ENCODE data around the gene MEI4.

The MEI4 gene, protein sequence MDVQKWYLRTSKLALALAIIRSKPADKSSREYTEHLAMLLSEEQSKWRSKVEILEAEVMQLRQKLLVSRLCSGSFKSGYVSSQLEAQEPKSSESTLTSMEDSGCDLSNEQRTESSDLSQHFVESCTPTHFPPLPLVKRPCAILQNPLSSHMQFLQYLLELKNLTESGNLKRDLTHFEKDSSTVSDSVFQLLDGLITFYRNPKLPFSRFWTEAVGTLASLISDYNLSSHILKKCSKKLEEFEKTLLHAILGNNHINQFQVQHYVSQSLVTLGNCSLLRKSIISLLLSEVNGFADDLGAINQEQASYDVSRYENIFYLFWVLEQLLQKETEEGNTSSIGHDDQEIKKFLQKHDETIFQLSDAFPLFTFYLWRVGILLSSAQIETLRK

DNA sequence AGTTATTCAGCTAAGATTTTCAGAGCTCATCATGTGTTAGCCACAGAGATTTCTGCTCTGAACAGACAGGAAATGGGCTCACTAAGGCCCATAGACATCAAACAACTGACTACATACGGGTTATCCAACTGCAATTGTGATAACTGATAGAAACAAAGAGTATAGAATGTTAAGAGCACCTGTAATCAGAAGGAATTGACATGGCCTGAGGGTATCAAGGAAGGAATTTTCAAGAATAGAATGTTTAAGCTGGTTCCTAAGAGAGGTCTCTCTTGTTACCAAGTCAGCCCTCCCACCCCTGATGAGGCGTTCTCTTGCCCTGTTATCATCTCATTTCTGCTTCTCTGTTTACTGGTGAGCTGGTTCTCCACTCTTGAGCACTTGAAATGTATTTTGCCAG lies at the start of gene MEI4:
TSS of gene MEI4 (plus strand) at position 301 of the 400 bp plus-strand sequence. CDS start 37,633 bp downstream, outside the sequence.
- no peak within 1 kb of the TSS for H3K27ac ChIP-seq (ENCODE audit: low read length)
- no peaks in the 10 kb centered on the region for H3K9me3 ChIP-seq (ENCODE audit: insufficient read depth, low read depth, low read length)
- no peak within 1 kb of the TSS for H3K4me3 ChIP-seq (ENCODE audit: low read length)
- H3K4me1 ChIP-seq (ENCODE audit: insufficient read depth, low read length) = no peaks in the 10 kb centered on the region
- no peaks in the 10 kb centered on the region for H3K36me3 ChIP-seq (ENCODE audit: insufficient read depth, low read depth, low read length)
- H3K9ac ChIP-seq (ENCODE audit: low read depth, low read length) = no peak within 1 kb of the TSS
- H3K27me3 ChIP-seq (ENCODE audit: insufficient read depth, low read length) = no peaks in the 10 kb centered on the region

DNA sequence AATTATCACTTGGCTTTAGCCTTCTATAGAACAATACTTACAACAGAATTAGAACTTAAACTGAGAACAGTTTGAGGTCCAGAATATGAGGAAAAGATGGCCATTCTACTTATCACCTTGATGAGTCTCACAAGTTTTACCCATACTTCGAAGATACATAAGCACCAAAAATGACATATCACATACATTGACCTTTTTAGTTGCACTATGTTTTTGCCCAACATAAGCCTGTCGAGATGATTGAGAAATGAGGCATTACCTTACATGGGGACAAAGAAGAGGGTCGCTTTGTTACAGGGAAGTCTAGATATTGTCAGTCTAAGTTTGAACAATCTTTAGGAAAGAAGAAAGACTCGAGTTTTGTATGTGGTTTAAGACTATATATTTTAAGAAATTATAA lies 48.4 kb upstream of the MEI4 start:
- no peaks in the 10 kb centered on the region for H3K9me3 ChIP-seq (ENCODE audit: insufficient read depth, low read depth, low read length)
- no peak overlapping the region for H3K9ac ChIP-seq (ENCODE audit: low read depth, low read length)
- H3K27ac ChIP-seq (ENCODE audit: low read length) = no peak overlapping the region
- no peaks in the 10 kb centered on the region for H3K4me1 ChIP-seq (ENCODE audit: insufficient read depth, low read length)
- no peaks in the 10 kb centered on the region for H3K36me3 ChIP-seq (ENCODE audit: insufficient read depth, low read depth, low read length)
- H3K27me3 ChIP-seq (ENCODE audit: insufficient read depth, low read length) = no peaks in the 10 kb centered on the region
- H3K4me3 ChIP-seq (ENCODE audit: low read length) = no peak overlapping the region

DNA sequence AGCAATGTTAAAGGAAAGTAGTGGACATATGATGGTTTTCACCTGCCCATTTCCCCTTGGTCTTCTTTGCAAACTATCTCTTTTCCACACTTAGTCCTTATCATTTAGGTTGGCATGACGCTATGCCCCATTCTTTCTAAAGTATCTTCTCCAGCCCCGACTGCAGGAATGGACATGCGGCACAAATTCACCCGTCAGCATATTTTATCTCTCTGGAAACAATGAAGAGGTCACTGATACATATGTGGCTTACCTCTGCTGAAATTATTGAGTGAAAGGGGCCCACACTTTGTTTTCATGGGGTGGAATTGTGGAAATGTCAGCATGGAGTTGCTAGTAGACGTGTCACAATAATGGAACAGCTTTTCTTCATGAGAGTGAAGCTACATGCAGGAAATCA lies 45.8 kb upstream of the MEI4 start:
- Histone ChIP-seq H3K27me3 (ENCODE audit: insufficient read depth, low read length) (no peaks in the 10 kb centered on the region), H3K9ac (ENCODE audit: low read depth, low read length) (no peak overlapping the region), H3K27ac (ENCODE audit: low read length) (no peak overlapping the region), H3K4me3 (ENCODE audit: low read length) (no peak overlapping the region), H3K36me3 (ENCODE audit: insufficient read depth, low read depth, low read length) (no peaks in the 10 kb centered on the region), H3K4me1 (ENCODE audit: insufficient read depth, low read length) (no peaks in the 10 kb centered on the region), H3K9me3 (ENCODE audit: insufficient read depth, low read depth, low read length) (no peaks in the 10 kb centered on the region)

DNA sequence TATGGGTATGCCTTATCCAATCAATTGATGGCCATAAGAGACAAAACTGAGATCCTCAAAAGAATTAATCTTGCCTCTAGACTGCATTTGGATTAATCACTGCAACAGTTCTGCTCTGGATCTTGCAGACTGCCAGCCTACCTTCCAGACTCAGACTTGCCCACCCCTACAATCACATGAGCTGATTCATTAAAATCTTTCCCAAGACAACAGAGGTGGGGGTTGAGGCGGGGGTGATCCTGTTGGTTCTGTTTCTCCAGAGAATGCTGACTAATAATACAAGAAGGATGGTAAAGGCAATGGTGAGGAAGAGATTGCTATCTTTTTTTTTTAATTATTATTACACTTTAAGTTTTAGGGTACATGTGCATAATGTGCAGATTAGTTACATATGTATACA lies 43.7 kb upstream of the MEI4 start:
- no peaks in the 10 kb centered on the region for H3K9me3 ChIP-seq (ENCODE audit: insufficient read depth, low read depth, low read length)
- no peak overlapping the region for H3K27ac ChIP-seq (ENCODE audit: low read length)
- H3K4me3 ChIP-seq (ENCODE audit: low read length) = no peak overlapping the region

DNA sequence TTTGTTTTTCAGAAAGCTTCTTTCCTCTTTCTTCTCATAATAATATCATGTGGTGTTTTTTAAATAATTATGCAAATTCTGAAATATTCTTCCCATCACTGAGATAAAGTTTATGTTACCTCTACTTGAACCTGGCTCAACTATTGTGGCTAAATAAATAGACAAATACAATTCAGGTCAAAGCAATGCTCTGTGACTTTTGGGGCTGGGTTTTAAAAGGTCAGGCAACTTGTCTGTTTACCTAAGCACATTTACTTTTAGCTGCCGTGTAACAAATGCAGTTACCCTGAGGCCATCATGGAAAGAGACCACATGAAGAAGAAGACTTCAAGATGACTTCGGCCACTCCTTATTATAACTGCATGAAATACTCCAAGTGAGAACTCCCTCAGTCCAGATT lies 33.7 kb upstream of the MEI4 start:
- no peak overlapping the region for H3K4me3 ChIP-seq (ENCODE audit: low read length)
- no peaks in the 10 kb centered on the region for H3K9me3 ChIP-seq (ENCODE audit: insufficient read depth, low read depth, low read length)
- no peaks in the 10 kb centered on the region for H3K36me3 ChIP-seq (ENCODE audit: insufficient read depth, low read depth, low read length)
- H3K9ac ChIP-seq (ENCODE audit: low read depth, low read length) = no peak overlapping the region
- no peak overlapping the region for H3K27ac ChIP-seq (ENCODE audit: low read length)
- H3K27me3 ChIP-seq (ENCODE audit: insufficient read depth, low read length) = no peaks in the 10 kb centered on the region
- 0 out of 2 replicates have a peak, but pooled peaks cover 4% of the 10 kb centered on the region for H3K4me1 ChIP-seq (ENCODE audit: insufficient read depth, low read length)

More for the DNA sequence above, 43.7 kb upstream of the MEI4 start:
- Histone ChIP-seq H3K4me1 (ENCODE audit: insufficient read depth, low read length) (no peaks in the 10 kb centered on the region), H3K27me3 (ENCODE audit: insufficient read depth, low read length) (no peaks in the 10 kb centered on the region), H3K9ac (ENCODE audit: low read depth, low read length) (no peak overlapping the region), H3K36me3 (ENCODE audit: insufficient read depth, low read depth, low read length) (no peaks in the 10 kb centered on the region)

DNA sequence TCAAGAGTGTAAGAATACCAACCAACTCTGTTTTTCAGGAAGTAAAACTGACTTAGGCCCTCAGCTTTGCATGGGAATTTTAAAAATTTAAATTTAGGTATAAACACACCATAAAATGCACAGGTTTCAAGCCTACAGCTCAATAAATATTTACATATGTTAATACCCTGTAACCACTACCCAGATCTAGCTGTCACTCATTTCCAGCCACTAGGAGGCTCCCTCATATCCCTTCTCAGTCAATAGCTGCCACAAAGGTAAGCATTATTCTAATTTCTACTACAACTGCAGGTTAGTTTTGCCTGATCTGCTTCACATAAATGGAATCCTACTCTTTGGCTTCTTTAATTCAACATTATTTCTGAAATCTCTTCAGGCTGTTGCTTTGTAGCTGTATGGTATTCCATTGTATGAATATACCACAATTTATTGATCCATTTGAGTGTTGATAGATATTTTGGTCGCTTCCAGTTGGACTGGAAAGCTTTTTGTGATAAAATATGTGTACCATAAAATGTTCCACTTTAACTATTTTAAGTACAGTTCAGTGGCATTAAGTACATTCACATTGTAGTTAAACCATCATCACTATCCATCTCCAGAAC lies 32.5 kb upstream of the MEI4 start:
- Histone ChIP-seq H3K27me3 (ENCODE audit: insufficient read depth, low read length) (no peaks in the 10 kb centered on the region), H3K9ac (ENCODE audit: low read depth, low read length) (no peak overlapping the region), H3K4me1 (ENCODE audit: insufficient read depth, low read length) (0 out of 2 replicates have a peak, but pooled peaks cover 4% of the 10 kb centered on the region), H3K9me3 (ENCODE audit: insufficient read depth, low read depth, low read length) (no peaks in the 10 kb centered on the region), H3K36me3 (ENCODE audit: insufficient read depth, low read depth, low read length) (no peaks in the 10 kb centered on the region), H3K27ac (ENCODE audit: low read length) (no peak overlapping the region), H3K4me3 (ENCODE audit: low read length) (no peak overlapping the region)

DNA sequence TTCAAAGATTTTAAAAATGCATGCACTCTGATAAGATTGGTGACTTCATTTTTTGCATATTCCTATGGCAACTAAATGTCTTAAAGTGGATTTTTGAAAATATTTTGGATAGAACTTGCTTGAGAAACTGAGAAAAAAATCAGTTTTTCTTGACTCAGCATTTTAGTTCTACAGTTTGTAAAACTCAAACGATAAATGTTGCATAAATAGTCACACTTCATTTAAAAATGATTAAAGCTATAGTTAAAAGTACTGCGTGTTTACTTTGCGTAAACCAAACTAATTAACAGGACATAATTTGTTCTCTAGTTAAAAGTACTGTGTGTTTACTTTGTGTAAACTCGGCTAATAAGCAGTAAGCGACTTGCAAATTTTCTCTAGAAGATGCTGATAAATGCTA lies 28.3 kb upstream of the MEI4 start:
- Histone ChIP-seq H3K4me1 (ENCODE audit: insufficient read depth, low read length) (0 out of 2 replicates have a peak, but pooled peaks cover 4% of the 10 kb centered on the region), H3K9ac (ENCODE audit: low read depth, low read length) (no peak overlapping the region), H3K27me3 (ENCODE audit: insufficient read depth, low read length) (no peaks in the 10 kb centered on the region), H3K9me3 (ENCODE audit: insufficient read depth, low read depth, low read length) (no peaks in the 10 kb centered on the region), H3K36me3 (ENCODE audit: insufficient read depth, low read depth, low read length) (no peaks in the 10 kb centered on the region), H3K27ac (ENCODE audit: low read length) (no peak overlapping the region), H3K4me3 (ENCODE audit: low read length) (no peak overlapping the region)

DNA sequence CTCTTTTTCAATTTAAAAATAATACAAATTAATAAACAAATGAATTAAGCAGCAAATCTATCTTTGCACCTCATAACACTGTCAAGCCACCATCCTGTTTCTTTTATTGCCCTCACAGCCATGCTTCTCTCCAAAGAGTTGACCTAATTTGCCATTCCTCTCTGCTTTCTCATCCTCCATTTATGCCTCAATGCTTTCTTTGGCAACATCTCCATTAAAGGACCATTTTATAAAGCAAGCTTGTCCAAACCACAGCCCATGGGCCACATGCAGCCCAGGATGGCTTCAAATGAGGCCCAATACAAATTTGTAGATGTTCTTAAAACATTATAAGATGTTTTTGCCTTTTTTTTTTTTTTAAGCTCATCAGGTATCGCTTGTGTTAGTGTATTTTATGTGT lies 26.4 kb upstream of the MEI4 start:
- Histone ChIP-seq H3K36me3 (ENCODE audit: insufficient read depth, low read depth, low read length) (no peaks in the 10 kb centered on the region), H3K9ac (ENCODE audit: low read depth, low read length) (no peak overlapping the region)

DNA sequence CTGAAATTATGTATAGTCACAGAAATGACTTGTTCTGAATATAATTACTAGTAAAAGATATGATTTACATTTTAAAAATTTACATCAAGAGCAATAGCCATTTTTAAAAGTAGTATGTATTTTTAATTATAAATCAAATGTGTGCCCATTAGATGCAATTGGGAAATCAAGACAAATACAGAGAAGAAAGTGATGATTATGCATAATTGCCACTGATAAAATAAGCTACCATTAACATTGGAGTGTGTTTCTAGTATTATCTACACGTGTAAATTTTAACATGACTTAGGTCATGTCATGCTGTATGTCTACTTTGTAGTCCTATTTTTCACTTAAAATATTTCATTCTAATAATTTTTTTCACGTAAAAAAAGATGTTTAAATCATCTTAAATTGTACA lies 22.8 kb upstream of the MEI4 start:
- Histone ChIP-seq H3K9me3 (ENCODE audit: insufficient read depth, low read depth, low read length) (no peaks in the 10 kb centered on the region), H3K4me1 (ENCODE audit: insufficient read depth, low read length) (no peaks in the 10 kb centered on the region), H3K36me3 (ENCODE audit: insufficient read depth, low read depth, low read length) (no peaks in the 10 kb centered on the region), H3K27me3 (ENCODE audit: insufficient read depth, low read length) (no peaks in the 10 kb centered on the region), H3K9ac (ENCODE audit: low read depth, low read length) (no peak overlapping the region), H3K4me3 (ENCODE audit: low read length) (no peak overlapping the region), H3K27ac (ENCODE audit: low read length) (no peak overlapping the region)

More for the DNA sequence above, 26.4 kb upstream of the MEI4 start:
- Histone ChIP-seq H3K27ac (ENCODE audit: low read length) (no peak overlapping the region), H3K4me3 (ENCODE audit: low read length) (no peak overlapping the region), H3K9me3 (ENCODE audit: insufficient read depth, low read depth, low read length) (no peaks in the 10 kb centered on the region), H3K4me1 (ENCODE audit: insufficient read depth, low read length) (no peaks in the 10 kb centered on the region), H3K27me3 (ENCODE audit: insufficient read depth, low read length) (no peaks in the 10 kb centered on the region)

DNA sequence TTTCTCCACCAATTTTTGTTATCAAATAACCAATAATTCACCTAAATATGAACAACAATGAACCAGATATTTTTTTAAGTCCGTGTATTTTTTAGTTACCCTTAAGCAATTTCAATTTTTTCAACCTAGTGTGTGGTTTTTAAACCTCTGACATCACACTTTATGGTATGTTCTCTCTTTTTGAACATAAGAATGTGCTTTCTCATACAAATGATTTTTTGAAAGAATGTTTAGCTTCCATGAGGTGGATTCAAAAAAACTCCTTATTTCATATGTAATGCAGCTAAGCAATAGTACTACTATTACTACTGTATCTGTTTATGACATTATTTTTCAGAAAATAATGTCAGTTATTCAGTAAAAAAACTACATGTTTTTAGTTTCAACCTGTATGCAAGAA lies 19.4 kb upstream of the MEI4 start:
- Histone ChIP-seq H3K9me3 (ENCODE audit: insufficient read depth, low read depth, low read length) (no peaks in the 10 kb centered on the region), H3K9ac (ENCODE audit: low read depth, low read length) (no peak overlapping the region), H3K4me1 (ENCODE audit: insufficient read depth, low read length) (no peaks in the 10 kb centered on the region), H3K27ac (ENCODE audit: low read length) (no peak overlapping the region), H3K4me3 (ENCODE audit: low read length) (no peak overlapping the region), H3K36me3 (ENCODE audit: insufficient read depth, low read depth, low read length) (no peaks in the 10 kb centered on the region), H3K27me3 (ENCODE audit: insufficient read depth, low read length) (no peaks in the 10 kb centered on the region)

DNA sequence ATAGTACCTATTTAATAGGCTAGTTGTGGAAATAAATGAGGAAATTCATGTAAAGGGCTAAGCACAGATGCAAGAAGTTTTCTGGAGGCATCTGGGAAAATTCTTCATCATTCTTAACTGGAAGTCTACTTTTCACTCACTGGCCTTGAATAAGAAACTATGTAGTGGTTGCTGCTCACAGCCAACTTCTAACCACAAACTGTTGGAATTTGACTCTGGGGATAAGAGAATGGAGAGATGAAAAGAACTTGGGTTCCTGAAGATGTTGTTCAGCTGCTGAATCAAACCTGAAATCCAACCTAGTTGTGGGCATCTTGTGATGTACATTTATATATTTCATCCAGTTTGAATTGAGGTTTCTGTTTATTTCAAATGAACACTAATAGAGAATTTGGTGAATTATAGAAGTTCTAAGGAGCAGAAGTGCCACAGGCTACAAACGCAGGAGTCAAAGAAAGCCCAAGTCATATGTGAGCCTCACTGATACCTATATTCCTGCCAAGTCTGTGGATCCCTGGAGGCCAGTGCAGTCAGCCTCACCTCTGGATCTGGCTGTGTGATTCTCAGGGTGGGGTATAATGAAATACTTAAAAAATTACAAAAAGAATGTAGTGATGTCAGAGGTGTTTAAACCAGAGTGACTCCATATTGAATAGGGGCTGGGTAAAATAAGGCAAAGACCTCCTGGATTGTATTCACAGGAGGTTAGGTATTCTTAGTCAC lies 18.7 kb upstream of the MEI4 start:
- no peak overlapping the region for H3K9ac ChIP-seq (ENCODE audit: low read depth, low read length)
- H3K27me3 ChIP-seq (ENCODE audit: insufficient read depth, low read length) = no peaks in the 10 kb centered on the region
- H3K27ac ChIP-seq (ENCODE audit: low read length) = no peak overlapping the region
- no peaks in the 10 kb centered on the region for H3K4me1 ChIP-seq (ENCODE audit: insufficient read depth, low read length)
- H3K9me3 ChIP-seq (ENCODE audit: insufficient read depth, low read depth, low read length) = no peaks in the 10 kb centered on the region
- no peak overlapping the region for H3K4me3 ChIP-seq (ENCODE audit: low read length)
- no peaks in the 10 kb centered on the region for H3K36me3 ChIP-seq (ENCODE audit: insufficient read depth, low read depth, low read length)
